BE2C (cell line): ENCODE results near the gene ERFE.
A peak's percentile ranks its signal among the peaks of the same experiment; 100 is the strongest.

Experiments used
- DNase-seq: peaks from one replicate; pipeline ENCODE4 v3.0.0-alpha.2; 2020
- H3K27me3 ChIP-seq: fragments of 250-450 bp; sonication (Bioruptor Pico); 2 replicates; pipeline ENCODE4 v1.5.1; 2020; ENCODE audit warnings: mild to moderate bottlenecking
- H3K36me3 ChIP-seq: fragments of 250-450 bp; sonication (Bioruptor Pico); 2 replicates; pipeline ENCODE4 v1.5.1; 2020; ENCODE audit warnings: mild to moderate bottlenecking
- H3K4me1 ChIP-seq: fragments of 250-450 bp; sonication (Bioruptor Pico); 2 replicates; pipeline ENCODE4 v1.5.1; 2020
- H3K4me3 ChIP-seq: 2 replicates; pipeline ENCODE4 v1.5.1; 2011; ENCODE audit warnings: low read depth, low read length
- H3K9me3 ChIP-seq: fragments of 250-450 bp; sonication (Bioruptor Pico); 2 replicates; pipeline ENCODE4 v1.5.1; 2020
- TF ChIP-seq, protein P1 (sequence below): IDR thresholded peaks from 2 replicates; pipeline ENCODE4 v1.5.1; 2012; ENCODE audit warnings: mild to moderate bottlenecking, low read depth, low read length

Gene ERFE

GRCh38 chr2:238159661-238160205, 963 bp downstream of the ERFE start:
- Histone ChIP-seq H3K27me3 (peaks cover 27% of the 10 kb centered on the region), H3K4me3 (peak overlapping the region; percentile 37), H3K9me3 (no peaks in the 10 kb centered on the region), H3K4me1 (no peaks in the 10 kb centered on the region), H3K36me3 (no peaks in the 10 kb centered on the region)
- peak; percentile 22 for DNase-seq
- TF ChIP-seq, protein P1, sequence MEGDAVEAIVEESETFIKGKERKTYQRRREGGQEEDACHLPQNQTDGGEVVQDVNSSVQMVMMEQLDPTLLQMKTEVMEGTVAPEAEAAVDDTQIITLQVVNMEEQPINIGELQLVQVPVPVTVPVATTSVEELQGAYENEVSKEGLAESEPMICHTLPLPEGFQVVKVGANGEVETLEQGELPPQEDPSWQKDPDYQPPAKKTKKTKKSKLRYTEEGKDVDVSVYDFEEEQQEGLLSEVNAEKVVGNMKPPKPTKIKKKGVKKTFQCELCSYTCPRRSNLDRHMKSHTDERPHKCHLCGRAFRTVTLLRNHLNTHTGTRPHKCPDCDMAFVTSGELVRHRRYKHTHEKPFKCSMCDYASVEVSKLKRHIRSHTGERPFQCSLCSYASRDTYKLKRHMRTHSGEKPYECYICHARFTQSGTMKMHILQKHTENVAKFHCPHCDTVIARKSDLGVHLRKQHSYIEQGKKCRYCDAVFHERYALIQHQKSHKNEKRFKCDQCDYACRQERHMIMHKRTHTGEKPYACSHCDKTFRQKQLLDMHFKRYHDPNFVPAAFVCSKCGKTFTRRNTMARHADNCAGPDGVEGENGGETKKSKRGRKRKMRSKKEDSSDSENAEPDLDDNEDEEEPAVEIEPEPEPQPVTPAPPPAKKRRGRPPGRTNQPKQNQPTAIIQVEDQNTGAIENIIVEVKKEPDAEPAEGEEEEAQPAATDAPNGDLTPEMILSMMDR = no peak

GRCh38 chr2:238160206-238161129, 1.7 kb downstream of the ERFE start:
- no peaks in the 10 kb centered on the region for H3K4me1 ChIP-seq
- H3K4me3 ChIP-seq = peak overlapping the region; percentile 36; the same call in 1 of the 2 replicates
- H3K9me3 ChIP-seq = no peaks in the 10 kb centered on the region
- peak; percentile 68 for DNase-seq
- no peaks in the 10 kb centered on the region for H3K36me3 ChIP-seq
- H3K27me3 ChIP-seq = peaks cover 27% of the 10 kb centered on the region
- TF ChIP-seq, protein P1 = peak; percentile 72

DNA sequence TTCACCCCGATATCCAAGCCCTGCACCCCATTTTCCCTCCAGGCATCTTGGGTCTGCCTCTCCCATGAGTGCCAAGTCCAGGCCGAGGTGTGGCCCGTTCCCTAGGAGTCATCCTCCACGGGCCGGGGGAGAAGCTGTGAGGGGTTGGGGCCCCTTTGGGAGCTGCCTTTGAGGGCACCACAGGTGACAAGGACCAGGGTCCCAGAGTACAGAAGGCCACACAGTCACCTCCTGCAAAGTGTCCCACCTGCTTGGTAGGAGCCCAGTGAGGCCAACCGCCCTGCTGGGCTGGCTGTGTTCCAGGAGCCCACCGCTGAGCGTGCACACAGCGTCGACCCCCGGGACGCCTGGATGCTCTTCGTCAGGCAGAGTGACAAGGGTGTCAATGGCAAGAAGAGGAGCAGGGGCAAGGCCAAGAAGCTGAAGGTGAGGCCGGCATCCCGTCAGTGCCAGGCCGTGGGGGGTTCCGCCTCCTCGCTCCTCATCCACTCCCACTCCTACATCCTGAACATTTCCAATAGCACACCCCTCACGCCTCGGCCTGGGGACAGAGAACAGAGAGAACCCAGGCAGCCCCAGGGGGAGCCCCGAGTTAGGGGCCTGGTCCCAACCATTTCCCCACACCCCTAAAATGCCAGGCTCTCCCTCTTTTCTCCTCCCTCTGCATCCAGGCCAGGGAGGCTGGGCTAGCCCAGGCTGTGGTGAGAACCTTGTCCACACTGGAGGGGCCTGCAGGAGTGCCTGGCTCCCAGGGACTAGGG, 2.7 kb downstream of the ERFE start:
- peaks cover 27% of the 10 kb centered on the region for H3K27me3 ChIP-seq
- no peaks in the 10 kb centered on the region for H3K4me1 ChIP-seq
- no peak overlapping the region for H3K4me3 ChIP-seq
- H3K9me3 ChIP-seq = no peaks in the 10 kb centered on the region
- H3K36me3 ChIP-seq = no peaks in the 10 kb centered on the region
- no peak for DNase-seq
- TF ChIP-seq, protein P1 = no peak

DNA sequence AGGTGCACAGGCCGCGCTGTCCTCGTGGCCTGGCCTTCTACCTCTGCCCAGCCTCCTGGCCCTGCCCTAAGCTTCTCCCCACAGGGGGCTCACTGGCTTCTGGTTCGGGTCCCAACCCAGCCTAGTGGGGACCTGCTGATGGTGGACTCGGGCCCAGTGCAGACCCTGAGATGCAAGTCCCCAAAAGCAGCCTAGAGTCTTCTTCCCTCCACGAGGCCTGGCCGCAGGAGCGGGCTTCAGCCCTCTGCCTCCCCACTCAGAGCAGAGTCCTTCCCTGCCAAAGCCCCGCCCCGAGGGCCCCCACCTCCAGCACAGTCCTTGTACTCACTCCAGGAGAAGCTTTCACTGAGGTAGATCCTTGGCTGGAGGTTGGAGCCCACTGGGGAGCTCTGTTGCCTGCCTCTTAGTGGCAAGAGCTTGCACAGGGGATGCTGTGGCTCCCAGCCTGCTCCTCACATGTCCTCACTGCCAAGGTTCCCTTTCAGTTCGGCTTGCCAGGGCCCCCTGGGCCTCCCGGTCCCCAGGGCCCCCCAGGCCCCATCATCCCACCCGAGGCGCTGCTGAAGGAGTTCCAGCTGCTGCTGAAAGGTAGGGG, 3.6 kb downstream of the ERFE start:
- H3K4me3 ChIP-seq = no peak overlapping the region
- TF ChIP-seq, protein P1 = no peak
- no peaks in the 10 kb centered on the region for H3K4me1 ChIP-seq
- no peak for DNase-seq
- no peaks in the 10 kb centered on the region for H3K36me3 ChIP-seq
- peaks cover 27% of the 10 kb centered on the region for H3K27me3 ChIP-seq
- H3K9me3 ChIP-seq = no peaks in the 10 kb centered on the region

DNA sequence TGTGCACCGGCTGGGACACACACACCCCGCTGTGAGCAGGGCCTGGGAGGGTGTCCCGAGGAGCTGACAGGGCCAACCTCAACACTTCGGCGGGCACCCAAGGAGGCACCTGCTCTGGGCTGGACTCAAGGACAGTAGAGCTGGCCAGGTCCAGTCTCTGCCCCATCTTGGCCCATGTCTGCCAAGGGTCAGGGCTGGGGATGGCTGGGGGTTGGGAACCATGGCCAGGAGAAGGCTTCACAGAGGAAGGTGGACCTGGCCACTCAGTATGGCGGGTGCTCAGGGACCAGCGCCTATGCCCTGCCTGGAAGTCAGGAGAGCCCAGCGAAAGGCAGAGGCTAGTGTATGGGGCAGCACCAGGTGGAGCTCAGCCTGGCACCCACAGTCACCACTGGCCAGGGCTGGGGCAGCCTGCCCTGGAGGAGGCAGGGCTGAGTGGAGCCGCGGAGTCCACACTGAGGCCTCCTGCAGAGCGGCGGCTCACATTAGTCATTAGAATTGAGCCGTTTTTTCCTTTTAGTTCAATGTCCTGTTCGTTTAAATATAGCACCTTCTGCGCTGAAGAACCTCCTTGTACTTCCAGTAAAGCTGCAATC, 4.2 kb downstream of the ERFE start:
- Histone ChIP-seq H3K36me3 (peaks cover 2% of the 10 kb centered on the region; the same call in 1 of the 2 replicates), H3K27me3 (peaks cover 27% of the 10 kb centered on the region), H3K4me3 (no peak overlapping the region), H3K9me3 (no peaks in the 10 kb centered on the region), H3K4me1 (no peaks in the 10 kb centered on the region)
- DNase-seq = no peak
- TF ChIP-seq, protein P1 = no peak
